SK-N-SH (cell line): ENCODE results near the gene CCDC178. TPM values are rescaled to one million over a fixed set of nuclear protein-coding genes. Genes with fewer than 3 reads are reported as not detected.

Experiments used
- CTCF ChIA-PET: fragments of 300-600, 350-600 bp; formaldehyde crosslinking; extraction: SDS; loops from one replicate; lab custom pipeline; 2021; lab: Yijun Ruan, JAX
- POLR2A ChIA-PET: fragments of 350-600 bp; sonication (Branson Sonifier 250); formaldehyde crosslinking; extraction: SDS; loops from one replicate; lab custom pipeline; 2020; ENCODE audit warnings: antibody characterized with exemption, inconsistent platforms; lab: Yijun Ruan, JAX
- DNase-seq: peaks from one replicate; pipeline ENCODE4 v3.0.0; 2012
- H2AFZ ChIP-seq: fragments of 200-600 bp; sonication (generic); 2 replicates; pipeline ENCODE4 v1.8.1; 2016; ENCODE audit warnings: antibody characterized with exemption, mild to moderate bottlenecking, low read depth
- H3F3A ChIP-seq: fragments of 200-600 bp; sonication (generic); replicated peaks from 2 replicates; pipeline ENCODE3; 2016; ENCODE audit warnings: antibody characterized with exemption, mild to moderate bottlenecking; ENCODE audit not compliant: insufficient read depth
- H3K27ac ChIP-seq, 2 experiments: fragments of 200-500 bp in 1 of 2; fragments of 200-600 bp in 1 of 2; sonication (Bioruptor generic) in 1 of 2; sonication (generic), shearing (Covaris generic) in 1 of 2; 2 replicates each; pipeline versions ENCODE4 v1.5.1 to v1.6.1; 2014 to 2016; ENCODE audit warnings: low read depth in 2 of 2, inconsistent platforms in 1 of 2, low read length in 1 of 2, mild to moderate bottlenecking in 1 of 2, mixed read lengths in 1 of 2
- H3K27me3 ChIP-seq: fragments of 200-600 bp; sonication (generic), shearing (Covaris generic); 2 replicates; pipeline ENCODE4 v1.6.1; 2016; ENCODE audit warnings: mixed run types; ENCODE audit not compliant: insufficient read depth
- H3K36me3 ChIP-seq, 2 experiments: fragments of 200-500 bp in 1 of 2; fragments of 200-600 bp in 1 of 2; sonication (Bioruptor generic) in 1 of 2; sonication (generic) in 1 of 2; replicated peaks in 1 of 2; 2 replicates each; pipeline versions ENCODE3 to v1.5.1; 2014 to 2016; ENCODE audit warnings: low read length in 1 of 2, mild to moderate bottlenecking in 1 of 2; ENCODE audit not compliant: insufficient read depth in 2 of 2, control insufficient read depth in 1 of 2
- H3K4me1 ChIP-seq, 2 experiments: fragments of 200-500 bp in 1 of 2; fragments of 200-600 bp in 1 of 2; sonication (Bioruptor generic) in 1 of 2; sonication (generic), shearing (Covaris generic) in 1 of 2; 2 replicates each; pipeline versions ENCODE4 v1.5.1 to v1.6.1; 2014 to 2016; ENCODE audit warnings: low read depth in 1 of 2, low read length in 1 of 2, mixed run types in 1 of 2; ENCODE audit not compliant: insufficient read depth in 2 of 2, control insufficient read depth in 1 of 2
- H3K4me2 ChIP-seq: fragments of 200-600 bp; sonication (generic), shearing (Covaris generic); 2 replicates; pipeline ENCODE4 v1.6.1; 2017; ENCODE audit warnings: mixed run types
- H3K4me3 ChIP-seq, 2 experiments: fragments of 200-500 bp in 1 of 2; fragments of 200-600 bp in 1 of 2; sonication (Bioruptor generic) in 1 of 2; sonication (generic), shearing (Covaris generic) in 1 of 2; 2 replicates each; pipeline versions ENCODE4 v1.5.1 to v1.8.1; 2014 to 2016; ENCODE audit warnings: low read depth in 2 of 2, inconsistent platforms in 1 of 2, low read length in 1 of 2, mild to moderate bottlenecking in 1 of 2, mixed read lengths in 1 of 2, moderate library complexity in 1 of 2
- H3K79me2 ChIP-seq: fragments of 200-600 bp; sonication (generic); 2 replicates; pipeline ENCODE4 v1.8.1; 2017; ENCODE audit warnings: mild to moderate bottlenecking; ENCODE audit not compliant: insufficient read depth
- H3K9ac ChIP-seq: fragments of 200-600 bp; sonication (generic); 2 replicates; pipeline ENCODE4 v1.6.1; 2017; ENCODE audit warnings: mixed run types
- H3K9me2 ChIP-seq: fragments of 200-600 bp; sonication (generic); 2 replicates; pipeline ENCODE4 v1.6.1; 2017; ENCODE audit warnings: mixed run types
- H3K9me3 ChIP-seq: fragments of 200-600 bp; sonication (generic); 2 replicates; pipeline ENCODE4 v1.6.1; 2017; ENCODE audit warnings: mixed run types, mild to moderate bottlenecking, moderate library complexity
- H4K20me1 ChIP-seq: fragments of 200-600 bp; sonication (generic); 2 replicates; pipeline ENCODE4 v1.6.1; 2017; ENCODE audit warnings: mild to moderate bottlenecking, mixed run types; ENCODE audit not compliant: insufficient read depth
- CHD2 ChIP-seq: fragments of 150-350 bp; IDR thresholded peaks from 2 replicates; pipeline ENCODE4 v1.6.1; 2018; ENCODE audit warnings: low read length; ENCODE audit not compliant: partially characterized antibody
- EZH2phosphoT487 ChIP-seq: fragments of 200-600 bp; sonication (generic); IDR thresholded peaks from 2 replicates; pipeline ENCODE4 v1.6.1; 2017; ENCODE audit warnings: low read depth, mixed run types, mild to moderate bottlenecking, antibody characterized with exemption, moderate library complexity, borderline replicate concordance
- FOSL2 ChIP-seq: IDR thresholded peaks from 2 replicates; pipeline ENCODE4 v1.4.0; 2012; ENCODE audit warnings: low read depth, mild to moderate bottlenecking, moderate library complexity, borderline replicate concordance
- FOXJ3 ChIP-seq: sonication (generic); formaldehyde crosslinking; IDR thresholded peaks from 2 replicates; pipeline ENCODE4 v1.5.1; 2020; ENCODE audit warnings: mild to moderate bottlenecking, missing genetic modification reagents
- GABPA ChIP-seq: IDR thresholded peaks from 2 replicates; pipeline ENCODE4 v1.4.0; 2012; ENCODE audit warnings: low read depth, mild to moderate bottlenecking
- GATA2 ChIP-seq: sonication (generic); formaldehyde crosslinking; IDR thresholded peaks from 2 replicates; pipeline ENCODE4 v1.5.0; 2020; ENCODE audit warnings: mild to moderate bottlenecking, missing genetic modification reagents
- MXI1 ChIP-seq: IDR thresholded peaks from 2 replicates; pipeline ENCODE4 v1.6.1; 2012; ENCODE audit warnings: mild to moderate bottlenecking, low read depth, low read length, improper control_type of control experiment
- RAD21 ChIP-seq: IDR thresholded peaks from 2 replicates; pipeline ENCODE4 v1.6.1; 2012; ENCODE audit warnings: mild to moderate bottlenecking, low read length
- RFX5 ChIP-seq: IDR thresholded peaks from 2 replicates; pipeline ENCODE4 v1.6.1; 2012; ENCODE audit warnings: mild to moderate bottlenecking, improper control_type of control experiment, low read length
- RXRA ChIP-seq: IDR thresholded peaks from 2 replicates; pipeline ENCODE4 v1.4.0; 2012; ENCODE audit warnings: low read depth, mild to moderate bottlenecking, borderline replicate concordance
- SMC3 ChIP-seq: IDR thresholded peaks from 2 replicates; pipeline ENCODE4 v1.6.1; 2012; ENCODE audit warnings: low read depth, low read length, improper control_type of control experiment
- TEAD4 ChIP-seq: IDR thresholded peaks from 2 replicates; pipeline ENCODE4 v1.4.0; 2012; ENCODE audit warnings: mild to moderate bottlenecking, borderline replicate concordance; ENCODE audit not compliant: insufficient read depth
- WGBS: methylation state at CpG from one replicate; pipeline ENCODE4 v1.1.6; 2017; ENCODE audit warnings: low lambda C conversion rate; 5-methylcytosine and 5-hydroxymethylcytosine counted together
- polyA plus RNA-seq, 3 experiments: library from polyadenylated mRNA; depleted of rRNA; stranded (reverse); fragments of >200 nt; gene quantifications; 2 replicates each; pipeline ENCODE4 v1.2.3, GENCODE V29; 2012
- TF ChIP-seq, protein P1 (sequence below): IDR thresholded peaks from 2 replicates; pipeline ENCODE4 v1.4.0; 2012; ENCODE audit warnings: low read depth, borderline replicate concordance
- TF ChIP-seq, protein P2 (sequence below): fragments of 200-600 bp; sonication (generic); IDR thresholded peaks from 2 replicates; pipeline ENCODE4 v1.6.1; 2017; ENCODE audit warnings: antibody characterized with exemption, mild to moderate bottlenecking, moderate library complexity
- TF ChIP-seq, protein P3 (sequence below): IDR thresholded peaks from 2 replicates; pipeline ENCODE4 v1.4.0; 2012; ENCODE audit warnings: low read depth, borderline replicate concordance
- TF ChIP-seq, protein P4 (sequence below): IDR thresholded peaks from 2 replicates; pipeline ENCODE4 v1.6.1; 2012; ENCODE audit warnings: mild to moderate bottlenecking, low read depth, low read length, moderate library complexity

Gene CCDC178
- polyA plus RNA-seq, 1 of the 3 experiments (the other 2 are of a cell fraction), result not detected

DNA sequence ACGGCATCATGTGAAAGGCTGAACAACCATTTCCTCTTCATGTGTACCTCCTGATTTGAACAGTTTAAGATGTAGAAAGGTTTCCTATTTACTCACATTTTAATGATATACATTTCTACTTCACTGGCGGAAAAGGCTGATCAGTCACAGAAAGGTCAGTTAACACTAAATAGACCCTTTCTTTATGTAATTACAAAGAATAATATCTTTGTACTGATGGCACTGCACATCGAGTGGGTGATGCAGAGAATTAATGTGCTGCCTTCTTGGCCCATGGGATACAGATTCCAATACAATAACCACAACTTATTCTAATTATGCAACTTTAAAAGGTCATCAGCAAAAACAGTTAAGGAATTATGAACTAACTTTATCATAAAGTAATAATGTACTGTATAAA lies 339.2 kb downstream of the CCDC178 start (continued):
- TF ChIP-seq, protein P1, sequence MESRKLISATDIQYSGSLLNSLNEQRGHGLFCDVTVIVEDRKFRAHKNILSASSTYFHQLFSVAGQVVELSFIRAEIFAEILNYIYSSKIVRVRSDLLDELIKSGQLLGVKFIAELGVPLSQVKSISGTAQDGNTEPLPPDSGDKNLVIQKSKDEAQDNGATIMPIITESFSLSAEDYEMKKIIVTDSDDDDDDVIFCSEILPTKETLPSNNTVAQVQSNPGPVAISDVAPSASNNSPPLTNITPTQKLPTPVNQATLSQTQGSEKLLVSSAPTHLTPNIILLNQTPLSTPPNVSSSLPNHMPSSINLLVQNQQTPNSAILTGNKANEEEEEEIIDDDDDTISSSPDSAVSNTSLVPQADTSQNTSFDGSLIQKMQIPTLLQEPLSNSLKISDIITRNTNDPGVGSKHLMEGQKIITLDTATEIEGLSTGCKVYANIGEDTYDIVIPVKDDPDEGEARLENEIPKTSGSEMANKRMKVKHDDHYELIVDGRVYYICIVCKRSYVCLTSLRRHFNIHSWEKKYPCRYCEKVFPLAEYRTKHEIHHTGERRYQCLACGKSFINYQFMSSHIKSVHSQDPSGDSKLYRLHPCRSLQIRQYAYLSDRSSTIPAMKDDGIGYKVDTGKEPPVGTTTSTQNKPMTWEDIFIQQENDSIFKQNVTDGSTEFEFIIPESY, result no peak
- TF ChIP-seq, protein P2, sequence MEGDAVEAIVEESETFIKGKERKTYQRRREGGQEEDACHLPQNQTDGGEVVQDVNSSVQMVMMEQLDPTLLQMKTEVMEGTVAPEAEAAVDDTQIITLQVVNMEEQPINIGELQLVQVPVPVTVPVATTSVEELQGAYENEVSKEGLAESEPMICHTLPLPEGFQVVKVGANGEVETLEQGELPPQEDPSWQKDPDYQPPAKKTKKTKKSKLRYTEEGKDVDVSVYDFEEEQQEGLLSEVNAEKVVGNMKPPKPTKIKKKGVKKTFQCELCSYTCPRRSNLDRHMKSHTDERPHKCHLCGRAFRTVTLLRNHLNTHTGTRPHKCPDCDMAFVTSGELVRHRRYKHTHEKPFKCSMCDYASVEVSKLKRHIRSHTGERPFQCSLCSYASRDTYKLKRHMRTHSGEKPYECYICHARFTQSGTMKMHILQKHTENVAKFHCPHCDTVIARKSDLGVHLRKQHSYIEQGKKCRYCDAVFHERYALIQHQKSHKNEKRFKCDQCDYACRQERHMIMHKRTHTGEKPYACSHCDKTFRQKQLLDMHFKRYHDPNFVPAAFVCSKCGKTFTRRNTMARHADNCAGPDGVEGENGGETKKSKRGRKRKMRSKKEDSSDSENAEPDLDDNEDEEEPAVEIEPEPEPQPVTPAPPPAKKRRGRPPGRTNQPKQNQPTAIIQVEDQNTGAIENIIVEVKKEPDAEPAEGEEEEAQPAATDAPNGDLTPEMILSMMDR, result no peak
- TF ChIP-seq GATA2 (CRISPR knock-in tag), result no peak
- no peak for TF ChIP-seq MXI1
- TF ChIP-seq FOSL2, result no peak
- TF ChIP-seq, protein P3, sequence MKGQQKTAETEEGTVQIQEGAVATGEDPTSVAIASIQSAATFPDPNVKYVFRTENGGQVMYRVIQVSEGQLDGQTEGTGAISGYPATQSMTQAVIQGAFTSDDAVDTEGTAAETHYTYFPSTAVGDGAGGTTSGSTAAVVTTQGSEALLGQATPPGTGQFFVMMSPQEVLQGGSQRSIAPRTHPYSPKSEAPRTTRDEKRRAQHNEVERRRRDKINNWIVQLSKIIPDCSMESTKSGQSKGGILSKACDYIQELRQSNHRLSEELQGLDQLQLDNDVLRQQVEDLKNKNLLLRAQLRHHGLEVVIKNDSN, result no peak
- no peak for TF ChIP-seq RFX5
- TF ChIP-seq EZH2phosphoT487, result no peak
- no peak for TF ChIP-seq TEAD4
- no peak for TF ChIP-seq RAD21

DNA sequence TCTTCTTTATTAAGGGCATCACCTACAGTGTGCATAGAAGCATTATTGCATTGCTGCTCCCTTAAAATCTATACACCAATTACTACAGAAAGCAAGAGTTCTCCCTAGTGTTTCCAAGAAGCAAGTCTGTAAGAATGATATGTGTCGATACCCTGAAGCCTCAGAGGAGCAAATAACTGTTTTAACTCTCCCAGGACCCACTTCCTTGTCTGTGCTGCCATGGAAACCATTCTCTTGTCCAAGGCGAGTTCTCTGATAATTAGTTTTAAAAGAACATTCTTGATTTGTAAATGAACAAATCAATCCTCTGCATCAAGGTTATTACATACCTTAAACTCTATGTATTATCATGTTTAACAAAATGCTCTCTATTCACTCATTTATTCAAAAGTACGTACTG lies 340.9 kb downstream of the CCDC178 start:
- Histone ChIP-seq H3K4me2 (no peak overlapping the region), H3K9me3 (no peaks in the 10 kb centered on the region), H3K27me3 (no peaks in the 10 kb centered on the region), H3K36me3 (no peaks in the 10 kb centered on the region), H4K20me1 (no peaks in the 10 kb centered on the region), H3K4me1 (no peaks in the 10 kb centered on the region), H3K9ac (no peak overlapping the region), H3K79me2 (no peaks in the 10 kb centered on the region), H3K27ac (no peak overlapping the region), H3K9me2 (no peaks in the 10 kb centered on the region; the same call in 1 of the 2 replicates), H3K4me3 (no peak overlapping the region), H2AFZ (no peak overlapping the region), H3F3A (no peaks in the 10 kb centered on the region)
- ChIA-PET CTCF (no interaction called here), POLR2A (no interaction called here)
- TF ChIP-seq RXRA, result no peak
- TF ChIP-seq, protein P1, result no peak
- TF ChIP-seq FOXJ3 (CRISPR knock-in tag), result no peak
- TF ChIP-seq RAD21, result no peak
- no peak for TF ChIP-seq SMC3
- TF ChIP-seq, protein P3, result no peak
- no peak for TF ChIP-seq GATA2 (CRISPR knock-in tag)
- no peak for TF ChIP-seq CHD2
- TF ChIP-seq, protein P4, sequence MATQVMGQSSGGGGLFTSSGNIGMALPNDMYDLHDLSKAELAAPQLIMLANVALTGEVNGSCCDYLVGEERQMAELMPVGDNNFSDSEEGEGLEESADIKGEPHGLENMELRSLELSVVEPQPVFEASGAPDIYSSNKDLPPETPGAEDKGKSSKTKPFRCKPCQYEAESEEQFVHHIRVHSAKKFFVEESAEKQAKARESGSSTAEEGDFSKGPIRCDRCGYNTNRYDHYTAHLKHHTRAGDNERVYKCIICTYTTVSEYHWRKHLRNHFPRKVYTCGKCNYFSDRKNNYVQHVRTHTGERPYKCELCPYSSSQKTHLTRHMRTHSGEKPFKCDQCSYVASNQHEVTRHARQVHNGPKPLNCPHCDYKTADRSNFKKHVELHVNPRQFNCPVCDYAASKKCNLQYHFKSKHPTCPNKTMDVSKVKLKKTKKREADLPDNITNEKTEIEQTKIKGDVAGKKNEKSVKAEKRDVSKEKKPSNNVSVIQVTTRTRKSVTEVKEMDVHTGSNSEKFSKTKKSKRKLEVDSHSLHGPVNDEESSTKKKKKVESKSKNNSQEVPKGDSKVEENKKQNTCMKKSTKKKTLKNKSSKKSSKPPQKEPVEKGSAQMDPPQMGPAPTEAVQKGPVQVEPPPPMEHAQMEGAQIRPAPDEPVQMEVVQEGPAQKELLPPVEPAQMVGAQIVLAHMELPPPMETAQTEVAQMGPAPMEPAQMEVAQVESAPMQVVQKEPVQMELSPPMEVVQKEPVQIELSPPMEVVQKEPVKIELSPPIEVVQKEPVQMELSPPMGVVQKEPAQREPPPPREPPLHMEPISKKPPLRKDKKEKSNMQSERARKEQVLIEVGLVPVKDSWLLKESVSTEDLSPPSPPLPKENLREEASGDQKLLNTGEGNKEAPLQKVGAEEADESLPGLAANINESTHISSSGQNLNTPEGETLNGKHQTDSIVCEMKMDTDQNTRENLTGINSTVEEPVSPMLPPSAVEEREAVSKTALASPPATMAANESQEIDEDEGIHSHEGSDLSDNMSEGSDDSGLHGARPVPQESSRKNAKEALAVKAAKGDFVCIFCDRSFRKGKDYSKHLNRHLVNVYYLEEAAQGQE, result no peak
- TF ChIP-seq GABPA, result no peak
- WGBS, result 19% methylated on average over 3 of the region's 3 CpGs
- no peak for DNase-seq
